ENCODE results near the gene ATP2A1. TPM values are rescaled to one million over a fixed set of nuclear protein-coding genes. Genes with fewer than 3 reads are reported as not detected.
"Not testable (repeated sequence)": the region's sequence is repeated elsewhere in the genome, so short reads cannot be mapped to it uniquely, and the experiment has no call there.

The ATP2A1 gene
- total RNA-seq, 1 experiment from 2014 or later: 10.3 TPM

DNA sequence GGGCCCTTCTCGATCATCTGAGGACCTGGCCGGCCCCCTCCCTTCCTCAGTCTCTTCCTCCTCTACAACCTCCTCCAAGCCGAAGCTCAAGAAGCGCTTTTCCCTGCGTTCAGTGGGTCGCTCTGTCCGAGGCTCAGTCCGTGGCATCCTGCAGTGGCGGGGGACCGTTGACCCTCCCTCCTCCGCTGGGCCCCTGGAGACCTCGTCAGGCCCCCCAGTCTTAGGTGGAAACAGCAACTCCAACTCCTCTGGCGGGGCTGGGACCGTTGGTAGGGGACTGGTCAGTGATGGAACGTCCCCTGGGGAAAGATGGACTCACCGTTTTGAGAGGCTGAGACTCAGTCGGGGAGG is 11.9 kb upstream of the ATP2A1 start (continued):
- TF ChIP-seq, protein P1, sequence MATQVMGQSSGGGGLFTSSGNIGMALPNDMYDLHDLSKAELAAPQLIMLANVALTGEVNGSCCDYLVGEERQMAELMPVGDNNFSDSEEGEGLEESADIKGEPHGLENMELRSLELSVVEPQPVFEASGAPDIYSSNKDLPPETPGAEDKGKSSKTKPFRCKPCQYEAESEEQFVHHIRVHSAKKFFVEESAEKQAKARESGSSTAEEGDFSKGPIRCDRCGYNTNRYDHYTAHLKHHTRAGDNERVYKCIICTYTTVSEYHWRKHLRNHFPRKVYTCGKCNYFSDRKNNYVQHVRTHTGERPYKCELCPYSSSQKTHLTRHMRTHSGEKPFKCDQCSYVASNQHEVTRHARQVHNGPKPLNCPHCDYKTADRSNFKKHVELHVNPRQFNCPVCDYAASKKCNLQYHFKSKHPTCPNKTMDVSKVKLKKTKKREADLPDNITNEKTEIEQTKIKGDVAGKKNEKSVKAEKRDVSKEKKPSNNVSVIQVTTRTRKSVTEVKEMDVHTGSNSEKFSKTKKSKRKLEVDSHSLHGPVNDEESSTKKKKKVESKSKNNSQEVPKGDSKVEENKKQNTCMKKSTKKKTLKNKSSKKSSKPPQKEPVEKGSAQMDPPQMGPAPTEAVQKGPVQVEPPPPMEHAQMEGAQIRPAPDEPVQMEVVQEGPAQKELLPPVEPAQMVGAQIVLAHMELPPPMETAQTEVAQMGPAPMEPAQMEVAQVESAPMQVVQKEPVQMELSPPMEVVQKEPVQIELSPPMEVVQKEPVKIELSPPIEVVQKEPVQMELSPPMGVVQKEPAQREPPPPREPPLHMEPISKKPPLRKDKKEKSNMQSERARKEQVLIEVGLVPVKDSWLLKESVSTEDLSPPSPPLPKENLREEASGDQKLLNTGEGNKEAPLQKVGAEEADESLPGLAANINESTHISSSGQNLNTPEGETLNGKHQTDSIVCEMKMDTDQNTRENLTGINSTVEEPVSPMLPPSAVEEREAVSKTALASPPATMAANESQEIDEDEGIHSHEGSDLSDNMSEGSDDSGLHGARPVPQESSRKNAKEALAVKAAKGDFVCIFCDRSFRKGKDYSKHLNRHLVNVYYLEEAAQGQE (IDR thresholded peaks at IDR 0.05; ENCODE audit: low read depth): no peak
- TF ChIP-seq, protein P2, sequence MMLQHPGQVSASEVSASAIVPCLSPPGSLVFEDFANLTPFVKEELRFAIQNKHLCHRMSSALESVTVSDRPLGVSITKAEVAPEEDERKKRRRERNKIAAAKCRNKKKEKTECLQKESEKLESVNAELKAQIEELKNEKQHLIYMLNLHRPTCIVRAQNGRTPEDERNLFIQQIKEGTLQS (IDR thresholded peaks at IDR 0.05): no peak
- TF ChIP-seq POLR2AphosphoS5 (IDR thresholded peaks at IDR 0.05; ENCODE audit: low read depth, low read length) (no peak), EGR1 (IDR thresholded peaks at IDR 0.05; ENCODE audit: low read depth) (no peak), EZH2 (IDR thresholded peaks at IDR 0.05) (no peak)

DNA sequence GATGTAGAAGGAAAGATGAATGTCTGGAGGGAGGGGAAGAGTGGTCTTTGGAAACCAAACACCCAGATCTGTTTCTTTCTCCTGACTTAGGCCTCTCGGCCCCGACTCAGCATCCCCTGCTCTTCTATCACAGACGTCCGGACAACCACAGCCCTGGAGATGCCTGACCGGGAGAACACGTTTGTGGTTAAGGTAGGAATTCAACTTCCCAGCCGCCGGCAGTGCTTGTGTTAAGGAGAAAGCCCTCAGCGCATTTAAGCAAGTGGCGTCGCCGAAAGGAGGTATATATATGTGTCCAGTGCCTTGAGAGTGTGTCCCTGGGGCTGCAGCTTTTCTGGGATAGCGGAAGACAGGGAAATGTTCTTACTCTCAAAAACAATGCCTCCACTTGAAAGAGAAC is 11.0 kb upstream of the ATP2A1 start:
- no peak overlapping the region for H3K4me2 ChIP-seq (ENCODE audit: low read length)
- no peaks in the 10 kb centered on the region for H3K27me3 ChIP-seq (ENCODE audit: insufficient read depth, low read length)
- no peak overlapping the region for H3K9ac ChIP-seq (ENCODE audit: low read length)
- ChIA-PET RAD21 (ENCODE audit: low non-redundant PET in 1 of 2, low total read pairs in 2 of 2, uncharacterized antibody in 2 of 2, unreplicated experiment in 2 of 2) (no interaction called here), POLR2A (no interaction called here), CTCF (no interaction called here)
- no peaks in the 10 kb centered on the region for H3K9me3 ChIP-seq (ENCODE audit: control insufficient read depth in 1 of 2, insufficient read depth in 1 of 2, low read depth in 1 of 2, low read length in 2 of 2)
- no peak overlapping the region for H2AFZ ChIP-seq (ENCODE audit: low read depth, low read length, poor library complexity, severe bottlenecking)
- H3K9me2 ChIP-seq (ENCODE audit: insufficient read depth): no peaks in the 10 kb centered on the region
- ATAC-seq (no peak), DNase-seq (ENCODE audit: low read depth, low spot score) (no peak)
- no peaks in the 10 kb centered on the region for H4K20me1 ChIP-seq (ENCODE audit: insufficient read depth)
- no peak overlapping the region for H3K4me3 ChIP-seq (replicated peaks in 1 of 2; ENCODE audit: low read depth in 1 of 2, low read length in 2 of 2)
- peaks cover 9 to 14% of the 10 kb centered on the region in 2 experiments; a peak in 3 of 4 replicates for H3K4me1 ChIP-seq (ENCODE audit: control insufficient read depth in 1 of 2, insufficient read depth in 2 of 2, low read length in 2 of 2)
- peaks cover 46% of the 10 kb centered on the region for H3K79me2 ChIP-seq (ENCODE audit: insufficient read depth, low read length)
- intact Hi-C loops (cut with micrococcal nuclease): no loop called here
- H3K27ac ChIP-seq (ENCODE audit: low read depth, low read length): no peak overlapping the region
- peaks cover 21 to 22% of the 10 kb centered on the region in 2 experiments for H3K36me3 ChIP-seq (ENCODE audit: control insufficient read depth in 1 of 2, insufficient read depth in 2 of 2, low read length in 2 of 2)
- no TSS peak for BruUV-seq (replicated peaks)
- no peak for TF ChIP-seq EZH2phosphoT487 (IDR thresholded peaks at IDR 0.05; ENCODE audit: borderline replicate concordance)

DNA sequence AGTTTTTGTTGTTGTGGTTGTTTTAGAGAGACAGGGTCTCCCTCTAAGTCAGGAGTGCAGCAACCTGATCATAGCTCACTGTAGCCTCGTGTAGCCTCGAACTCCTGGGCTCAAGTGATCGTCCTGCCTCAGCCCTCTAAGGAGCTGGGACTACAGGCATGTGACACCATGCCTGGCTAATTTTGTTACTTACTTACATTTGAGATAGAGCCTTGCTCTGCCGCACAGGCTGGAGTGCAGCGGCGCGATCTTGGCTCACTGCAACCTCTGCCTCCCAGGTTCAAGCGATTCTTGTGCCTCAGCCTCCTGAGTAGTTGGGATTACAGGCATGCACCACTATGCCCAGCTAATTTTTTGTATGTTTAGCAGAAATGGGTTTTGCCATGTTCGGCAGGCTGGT is 10.6 kb upstream of the ATP2A1 start:
- RAD21 ChIA-PET (ENCODE audit: low non-redundant PET in 1 of 2, low total read pairs in 2 of 2, uncharacterized antibody in 2 of 2, unreplicated experiment in 2 of 2); intact Hi-C loops (cut with micrococcal nuclease); H2AFZ ChIP-seq (ENCODE audit: low read depth, low read length, poor library complexity, severe bottlenecking); H3K4me2 ChIP-seq (ENCODE audit: low read length); H3K9me2 ChIP-seq (ENCODE audit: insufficient read depth); ATAC-seq; DNase-seq (ENCODE audit: low read depth, low spot score); H3K9me3 ChIP-seq (ENCODE audit: control insufficient read depth in 1 of 2, insufficient read depth in 1 of 2, low read depth in 1 of 2, low read length in 2 of 2); H4K20me1 ChIP-seq (ENCODE audit: insufficient read depth); H3K27ac ChIP-seq (ENCODE audit: low read depth, low read length); H3K9ac ChIP-seq (ENCODE audit: low read length); BruUV-seq (replicated peaks); CTCF ChIA-PET; POLR2A ChIA-PET; H3K27me3 ChIP-seq (ENCODE audit: insufficient read depth, low read length); H3K4me3 ChIP-seq (replicated peaks in 1 of 2; ENCODE audit: low read depth in 1 of 2, low read length in 2 of 2): not testable (repeated sequence)
- peaks cover 21 to 25% of the 10 kb centered on the region in 2 experiments for H3K36me3 ChIP-seq (ENCODE audit: control insufficient read depth in 1 of 2, insufficient read depth in 2 of 2, low read length in 2 of 2)
- peaks cover 9 to 13% of the 10 kb centered on the region in 2 experiments; a peak in 3 of 4 replicates for H3K4me1 ChIP-seq (ENCODE audit: control insufficient read depth in 1 of 2, insufficient read depth in 2 of 2, low read length in 2 of 2)
- H3K79me2 ChIP-seq (ENCODE audit: insufficient read depth, low read length): peaks cover 42% of the 10 kb centered on the region

Data from HCT116 (cell line).